K562 (cell line): ENCODE results near the gene IL1RN. TPM values are rescaled to one million over a fixed set of nuclear protein-coding genes. Genes with fewer than 3 reads are reported as not detected.

ENCODE experiments used
- CXXC5 ChIP-seq: fragments of 250-450 bp; sonication (Bioruptor Pico); IDR thresholded peaks from 2 replicates; pipeline ENCODE4 v1.8.0; 2022; ENCODE audit warnings: inconsistent platforms, mild to moderate bottlenecking, moderate library complexity
- PTRF ChIP-seq: fragments of 450-650 bp; IDR thresholded peaks from 2 replicates; pipeline ENCODE4 v1.6.1; 2016; ENCODE audit warnings: mild to moderate bottlenecking, missing genetic modification characterization, missing compliant biosample characterization
- RAD21 ChIP-seq, 2 experiments: fragments of 250-450 bp in 1 of 2; fragments of 450-650 bp in 1 of 2; sonication (Bioruptor Pico) in 1 of 2; formaldehyde crosslinking in 1 of 2; IDR thresholded peaks in 1 of 2; conservative IDR thresholded peaks in 1 of 2; 2 replicates each; pipeline versions ENCODE4 v1.4.0 to v1.8.0; 2020 to 2022; ENCODE audit warnings: mild to moderate bottlenecking in 2 of 2, moderate library complexity in 1 of 2
- RCOR1 ChIP-seq, 2 experiments: IDR thresholded peaks; 2 replicates each; pipeline ENCODE4 v1.6.1; 2012; ENCODE audit warnings: low read depth in 2 of 2, low read length in 2 of 2, borderline replicate concordance in 1 of 2, improper control_type of control experiment in 1 of 2
- REST ChIP-seq, 2 experiments: fragments of 450-650 bp; formaldehyde crosslinking in 1 of 2; IDR thresholded peaks; 2 replicates each; pipeline versions ENCODE4 v1.4.0 to v1.6.1; 2014 to 2020; ENCODE audit warnings: mild to moderate bottlenecking in 2 of 2, borderline replicate concordance in 1 of 2, low read depth in 1 of 2
- STAG1 ChIP-seq: sonication (generic); formaldehyde crosslinking; IDR thresholded peaks from 2 replicates; pipeline ENCODE4 v1.5.0; 2020; ENCODE audit warnings: missing genetic modification reagents, borderline replicate concordance
- polyA plus RNA-seq, 8 experiments: library from polyadenylated mRNA; depleted of rRNA in 4 of 8; stranded (reverse) in 5 of 8; unstranded in 3 of 8; fragments of >200 nt; fragmentation: Nextera tagmentation in 2 of 8; fragmentation: Illumina TruSeq in 1 of 8; extraction: Ambion mirVana in 2 of 8; extraction: Trizol in 1 of 8; gene quantifications; 2 replicates each; pipeline versions ENCODE4 v1.2.1 to v1.2.3, GENCODE V29; 2011 to 2014; ENCODE audit warnings: inconsistent platforms in 1 of 8, missing spikeins in 1 of 8
- total RNA-seq, 7 experiments: library from RNA; depleted of rRNA in 6 of 7; stranded (reverse); fragments of >200 nt in 6 of 7; fragmentation: Illumina TruSeq in 2 of 7; extraction: Trizol in 2 of 7; gene quantifications; 2 replicates each; pipeline versions ENCODE4 v1.2.1 to v1.2.3, GENCODE V29; 2011 to 2021; ENCODE audit warnings: low replicate concordance in 1 of 7
- TF ChIP-seq, protein P1 (sequence below): fragments of 250-450 bp; sonication (Bioruptor Pico); IDR thresholded peaks from 2 replicates; pipeline ENCODE4 v1.4.0; 2020; ENCODE audit warnings: mild to moderate bottlenecking, moderate library complexity

Gene IL1RN
- total and polyA plus RNA-seq, 9 of the 15 experiments (the other 6 are each of a cell fraction or from before 2014, with no cell fraction given) = 0.13 TPM; not detected in 8

GRCh38 chr2:113080134-113080533 lies 47.3 kb upstream of the IL1RN start (continued):
- TF ChIP-seq REST (IDR thresholded peaks at IDR 0.05; ENCODE audit: borderline replicate concordance) (peak; percentile 52; the same call in 1 of the 2 replicates), REST (CRISPR knock-in tag; IDR thresholded peaks at IDR 0.05; ENCODE audit: low read depth) (no peak), CXXC5 (CRISPR knock-in tag) (peak; percentile 45; the same call in 1 of the 2 replicates), RCOR1 (IDR thresholded peaks at IDR 0.05; ENCODE audit: borderline replicate concordance in 1 of 2, low read depth in 2 of 2, low read length in 2 of 2) (0 out of 4 replicates have a peak, but pooled peaks of 1 of the 2 experiments have one; percentile 16), RAD21 (CRISPR knock-in tag; conservative IDR thresholded peaks at IDR 0.05 in 1 of 2, IDR thresholded peaks at IDR 0.05 in 1 of 2) (peak; percentile 88 to 90), STAG1 (CRISPR knock-in tag) (peak; percentile 46; the same call in 1 of the 2 replicates), PTRF (tag) (no peak)
- TF ChIP-seq, protein P1, sequence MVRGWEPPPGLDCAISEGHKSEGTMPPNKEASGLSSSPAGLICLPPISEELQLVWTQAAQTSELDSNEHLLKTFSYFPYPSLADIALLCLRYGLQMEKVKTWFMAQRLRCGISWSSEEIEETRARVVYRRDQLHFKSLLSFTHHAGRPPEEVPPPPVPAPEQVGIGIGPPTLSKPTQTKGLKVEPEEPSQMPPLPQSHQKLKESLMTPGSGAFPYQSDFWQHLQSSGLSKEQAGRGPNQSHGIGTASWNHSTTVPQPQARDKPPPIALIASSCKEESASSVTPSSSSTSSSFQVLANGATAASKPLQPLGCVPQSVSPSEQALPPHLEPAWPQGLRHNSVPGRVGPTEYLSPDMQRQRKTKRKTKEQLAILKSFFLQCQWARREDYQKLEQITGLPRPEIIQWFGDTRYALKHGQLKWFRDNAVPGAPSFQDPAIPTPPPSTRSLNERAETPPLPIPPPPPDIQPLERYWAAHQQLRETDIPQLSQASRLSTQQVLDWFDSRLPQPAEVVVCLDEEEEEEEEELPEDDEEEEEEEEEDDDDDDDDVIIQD (CRISPR knock-in tag) = no peak
- TF ChIP-seq, all 486 proteins: peak for 10
